HCT116 (cell line): Measurements from ENCODE around the gene ITGAE.

Experiments used
- CTCF ChIP-seq, 3 experiments: fragments of 200-600 bp in 1 of 3; sonication (generic) in 1 of 3; IDR thresholded peaks in 2 of 3; conservative IDR thresholded peaks in 1 of 3; 2 replicates each; pipeline ENCODE4 v1.5.1; 2012 to 2017; ENCODE audit warnings: low read depth in 2 of 3, low read length in 2 of 3, antibody characterized with exemption in 1 of 3, borderline replicate concordance in 1 of 3, control low read depth in 1 of 3, mild to moderate bottlenecking in 1 of 3, mixed read lengths in 1 of 3, mixed run types in 1 of 3, moderate library complexity in 1 of 3; ENCODE audit not compliant: insufficient read depth in 1 of 3
- EZH2 ChIP-seq: fragments of 200-600 bp; sonication (generic); IDR thresholded peaks from 2 replicates; pipeline ENCODE4 v1.6.1; 2017; ENCODE audit warnings: antibody characterized with exemption, mixed run types
- MAX ChIP-seq: IDR thresholded peaks from 2 replicates; pipeline ENCODE4 v1.6.1; 2012

- TF ChIP-seq MAX (no peak), EZH2 (no peak), CTCF (IDR thresholded peaks at IDR 0.05 in 2 of 3, conservative IDR thresholded peaks at IDR 0.05 in 1 of 3; ENCODE audit: borderline replicate concordance in 1 of 3, insufficient read depth in 1 of 3, low read depth in 2 of 3, low read length in 2 of 3) (no peak)
Measured at GRCh38 chr17:3792481-3792880, 8.5 kb downstream of the ITGAE start.
